Gastrocnemius medialis (tissue), 4 donors: ENCODE measurements around the gene ANKLE1. TPM values are rescaled to one million over a fixed set of nuclear protein-coding genes. Genes with fewer than 3 reads are reported as not detected.

Source experiments
- ATAC-seq, 2 donors: fragments of 150-250 bp; one replicate each; pipeline ENCODE4 v1.9.1; 2016
- DNase-seq, 2 donors: peaks; one replicate each; pipeline ENCODE4 v3.0.0-alpha.2; 2019
- H3K27ac ChIP-seq, 4 donors: fragments of 200-600 bp; sonication (generic); 1 replicate in 1 of 4; 2 replicates in 3 of 4; pipeline ENCODE4 v1.5.1; 2016 to 2018; ENCODE audit warnings: mild to moderate bottlenecking in 2 of 4, moderate library complexity in 1 of 4
- H3K27me3 ChIP-seq, 3 donors: fragments of 200-600 bp; sonication (generic) in 2 of 3; 1 replicate in 1 of 3; 2 replicates in 2 of 3; pipeline versions ENCODE4 v1.5.1 to v1.6.0; 2016 to 2019; ENCODE audit warnings: mild to moderate bottlenecking in 1 of 3, moderate library complexity in 1 of 3
- H3K36me3 ChIP-seq, 2 donors: fragments of 200-600 bp; sonication (generic) in 1 of 2; one replicate each; pipeline ENCODE4 v1.5.1; 2017 to 2018
- H3K4me1 ChIP-seq, 2 donors: fragments of 200-600 bp; sonication (generic) in 1 of 2; one replicate each; pipeline ENCODE4 v1.5.1; 2016 to 2017; ENCODE audit warnings: mild to moderate bottlenecking in 2 of 2
- H3K4me3 ChIP-seq, 4 donors: fragments of 200-600 bp; sonication (generic) in 3 of 4; 1 replicate in 1 of 4; 2 replicates in 3 of 4; pipeline ENCODE4 v1.5.1; 2016 to 2019; ENCODE audit warnings: mild to moderate bottlenecking in 2 of 4
- H3K9me3 ChIP-seq, 3 donors: fragments of 200-600 bp; sonication (generic) in 2 of 3; 1 replicate in 1 of 3; 2 replicates in 2 of 3; pipeline ENCODE4 v1.5.1; 2016 to 2019
- POLR2A ChIP-seq, 2 donors: fragments of 450-650 bp; IDR thresholded peaks; one replicate each; pipeline ENCODE4 v1.6.1; 2017; ENCODE audit warnings: antibody characterized with exemption in 2 of 2, mild to moderate bottlenecking in 2 of 2, moderate library complexity in 2 of 2
- in situ Hi-C, 4 donors: fragments of 200-750 bp; cut with MboI; loops; one replicate each; pipeline versions ENCODE4 v1.15.0 to v1.8.0; 2017; ENCODE audit warnings: low sequenced_read_pairs in 4 of 4
- intact Hi-C: fragments of 100-400 bp; cut with DNase I; formaldehyde crosslinking; loops from one replicate; pipeline ENCODE4 v1.15.1; 2023; ENCODE audit warnings: low total_unique reads
- total RNA-seq, 4 donors: library from RNA; depleted of rRNA; stranded (reverse); fragments of >200 nt; gene quantifications; one replicate each; pipeline versions ENCODE4 v1.1.0 to v1.2.3, GENCODE V29; 2016
- TF ChIP-seq, protein P1 (sequence below), 5 experiments: fragments of 450-650 bp in 3 of 5; fragments of 200-600 bp in 2 of 5; sonication (generic) in 2 of 5; IDR thresholded peaks in 4 of 5; conservative IDR thresholded peaks in 1 of 5; 1 replicate in 4 of 5; 2 replicates in 1 of 5; pipeline ENCODE4 v1.5.1; 2016 to 2019; ENCODE audit warnings: antibody characterized with exemption in 5 of 5, mild to moderate bottlenecking in 3 of 5, moderate library complexity in 3 of 5

The ANKLE1 gene
- total RNA-seq, 4 donors from 2014 or later = 0.11 to 1.4 TPM; not detected in 2

DNA sequence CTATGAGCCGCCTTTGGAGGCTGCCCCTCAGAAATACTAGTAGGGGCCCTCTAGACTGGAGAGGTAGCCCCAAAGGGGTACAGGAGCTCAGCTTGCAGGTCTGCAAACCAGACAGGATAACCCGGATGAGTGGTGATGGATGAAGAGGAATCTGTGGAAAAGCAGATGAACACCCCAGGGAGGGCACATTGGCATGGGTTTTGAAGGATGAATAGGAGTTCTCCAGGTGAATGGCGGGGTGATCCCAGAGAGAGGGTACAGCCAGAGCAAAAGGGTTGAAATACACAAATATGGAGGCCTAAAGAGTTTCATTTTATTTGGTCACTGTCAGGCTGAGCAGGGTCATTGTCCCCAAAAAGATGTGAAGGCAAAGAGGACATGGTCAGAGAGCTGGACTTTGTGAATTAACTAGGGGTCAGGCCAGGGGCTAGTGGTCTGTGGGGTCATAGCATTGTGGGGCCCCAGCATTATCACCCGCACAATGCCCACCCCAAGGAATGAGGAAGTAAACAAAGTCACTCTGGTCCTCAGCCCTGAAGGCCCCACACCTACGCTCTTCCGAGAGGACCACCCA is 40.8 kb upstream of the ANKLE1 start:
- no peak overlapping the region for H3K4me3 ChIP-seq
- TF ChIP-seq POLR2A (IDR thresholded peaks at IDR 0.05) = no peak
- TF ChIP-seq, protein P1, sequence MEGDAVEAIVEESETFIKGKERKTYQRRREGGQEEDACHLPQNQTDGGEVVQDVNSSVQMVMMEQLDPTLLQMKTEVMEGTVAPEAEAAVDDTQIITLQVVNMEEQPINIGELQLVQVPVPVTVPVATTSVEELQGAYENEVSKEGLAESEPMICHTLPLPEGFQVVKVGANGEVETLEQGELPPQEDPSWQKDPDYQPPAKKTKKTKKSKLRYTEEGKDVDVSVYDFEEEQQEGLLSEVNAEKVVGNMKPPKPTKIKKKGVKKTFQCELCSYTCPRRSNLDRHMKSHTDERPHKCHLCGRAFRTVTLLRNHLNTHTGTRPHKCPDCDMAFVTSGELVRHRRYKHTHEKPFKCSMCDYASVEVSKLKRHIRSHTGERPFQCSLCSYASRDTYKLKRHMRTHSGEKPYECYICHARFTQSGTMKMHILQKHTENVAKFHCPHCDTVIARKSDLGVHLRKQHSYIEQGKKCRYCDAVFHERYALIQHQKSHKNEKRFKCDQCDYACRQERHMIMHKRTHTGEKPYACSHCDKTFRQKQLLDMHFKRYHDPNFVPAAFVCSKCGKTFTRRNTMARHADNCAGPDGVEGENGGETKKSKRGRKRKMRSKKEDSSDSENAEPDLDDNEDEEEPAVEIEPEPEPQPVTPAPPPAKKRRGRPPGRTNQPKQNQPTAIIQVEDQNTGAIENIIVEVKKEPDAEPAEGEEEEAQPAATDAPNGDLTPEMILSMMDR (IDR thresholded peaks at IDR 0.05 in 4 of 5, conservative IDR thresholded peaks at IDR 0.05 in 1 of 5) = no peak
- no peaks in the 10 kb centered on the region for H3K27me3 ChIP-seq
- H3K4me1 ChIP-seq = peaks cover 28 to 43% of the 10 kb centered on the region in 2 donors
- H3K36me3 ChIP-seq = peaks cover 0 to 10% of the 10 kb centered on the region in 2 donors
- DNase-seq (no peak), ATAC-seq (no peak)
- no peaks in the 10 kb centered on the region for H3K9me3 ChIP-seq
- intact Hi-C loops = no loop called here
- in situ Hi-C loops = no loop called here
- peak overlapping the region; percentile 85 to 91 (median 90) for H3K27ac ChIP-seq

DNA sequence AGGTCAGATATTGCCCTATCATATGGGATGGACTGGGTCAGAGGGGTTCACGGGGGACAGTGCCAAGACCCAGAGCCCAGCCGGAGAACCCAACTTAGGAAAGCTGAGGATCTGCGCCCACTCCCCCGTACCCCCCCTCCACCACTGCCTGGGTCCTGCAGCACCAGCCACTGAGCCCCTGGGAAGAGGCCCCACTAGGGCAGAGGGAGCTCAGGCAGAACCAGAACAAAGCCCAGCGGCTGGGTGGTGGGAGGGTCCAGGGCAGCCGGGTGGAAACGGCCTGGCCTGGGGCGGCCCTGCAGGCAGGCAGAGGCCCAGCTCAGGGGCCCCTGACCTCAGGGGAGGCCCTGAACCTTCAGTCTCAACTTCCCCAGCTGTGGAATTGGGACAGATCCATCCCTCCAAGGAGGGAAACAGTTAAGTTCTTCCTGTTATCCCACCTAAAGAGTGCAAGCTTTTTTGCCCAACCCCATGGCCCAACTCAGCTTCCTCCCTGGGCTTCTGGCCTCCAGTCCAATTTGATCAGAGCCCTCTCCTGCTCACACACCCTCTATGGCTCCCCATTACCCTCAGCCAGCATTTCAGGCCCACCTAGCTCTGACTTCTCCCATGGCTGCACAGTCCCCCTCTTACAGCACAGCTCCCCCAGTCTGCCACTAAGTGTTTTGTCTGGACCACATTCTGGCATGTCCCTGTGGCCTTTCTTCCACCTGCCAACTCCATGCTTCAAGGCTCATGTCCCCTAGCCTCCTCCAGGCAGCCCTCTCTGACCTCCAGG is 39.1 kb upstream of the ANKLE1 start:
- DNase-seq (no peak), ATAC-seq (no peak)
- peak overlapping the region in 1 of 4 donors; percentile 63 for H3K4me3 ChIP-seq
- peaks cover 0 to 10% of the 10 kb centered on the region in 2 donors for H3K36me3 ChIP-seq
- no peaks in the 10 kb centered on the region for H3K9me3 ChIP-seq
- TF ChIP-seq, protein P1 (IDR thresholded peaks at IDR 0.05 in 4 of 5, conservative IDR thresholded peaks at IDR 0.05 in 1 of 5) = no peak
- no peak for TF ChIP-seq POLR2A (IDR thresholded peaks at IDR 0.05)
- in situ Hi-C loops = no loop called here
- no peaks in the 10 kb centered on the region for H3K27me3 ChIP-seq
- intact Hi-C loops = no loop called here
- peak overlapping the region; percentile 85 to 91 (median 90) for H3K27ac ChIP-seq
- H3K4me1 ChIP-seq = peaks cover 28 to 39% of the 10 kb centered on the region in 2 donors

GRCh38 chr19:17243211-17243829 is 38.4 kb upstream of the ANKLE1 start:
- H3K27me3 ChIP-seq = no peaks in the 10 kb centered on the region
- H3K36me3 ChIP-seq = peaks cover 0 to 3% of the 10 kb centered on the region in 2 donors
- peaks cover 28 to 39% of the 10 kb centered on the region in 2 donors for H3K4me1 ChIP-seq
- intact Hi-C loops = no loop called here
- in situ Hi-C loops = no loop called here
- DNase-seq (no peak), ATAC-seq (no peak)
- H3K27ac ChIP-seq = peak overlapping the region; percentile 85 to 91 (median 90)
- H3K4me3 ChIP-seq = peak overlapping the region; percentile 63 to 85 (median 73)
- no peak for TF ChIP-seq POLR2A (IDR thresholded peaks at IDR 0.05)
- TF ChIP-seq, protein P1 (IDR thresholded peaks at IDR 0.05 in 4 of 5, conservative IDR thresholded peaks at IDR 0.05 in 1 of 5) = no peak
- H3K9me3 ChIP-seq = no peaks in the 10 kb centered on the region

GRCh38 chr19:17243830-17244617 is 37.7 kb upstream of the ANKLE1 start:
- intact Hi-C loops (no loop called here), in situ Hi-C loops (no loop called here)
- peak overlapping the region; percentile 63 to 85 (median 73) for H3K4me3 ChIP-seq
- H3K4me1 ChIP-seq = peaks cover 28 to 39% of the 10 kb centered on the region in 2 donors
- H3K27ac ChIP-seq = peak overlapping the region; percentile 85 to 91 (median 90)
- no peaks in the 10 kb centered on the region for H3K9me3 ChIP-seq
- H3K27me3 ChIP-seq = no peaks in the 10 kb centered on the region
- H3K36me3 ChIP-seq = no peaks in the 10 kb centered on the region
- peak; percentile 26 to 31 for ATAC-seq
- peak in 1 of 2 donors; percentile 70 for DNase-seq
- TF ChIP-seq, protein P1 (IDR thresholded peaks at IDR 0.05 in 4 of 5, conservative IDR thresholded peaks at IDR 0.05 in 1 of 5) = no peak
- no peak for TF ChIP-seq POLR2A (IDR thresholded peaks at IDR 0.05)
